ENCODE data around the gene RERE.

- TF ChIP-seq CTCF (conservative IDR thresholded peaks at IDR 0.05) = no peak
- TF ChIP-seq EZH2 (IDR thresholded peaks at IDR 0.05; ENCODE audit: low read depth) = no peak
These were observed 400.6 kb downstream of the RERE start for GRCh38 chr1:8416881-8417280.

Measured in PC-9 (cell line).